HCT116 (cell line): Measurements from ENCODE around the gene PRPF40B. TPM values are rescaled to one million over a fixed set of nuclear protein-coding genes. Genes with fewer than 3 reads are reported as not detected.

ENCODE experiments used
- ATAC-seq: fragments of 200-7000 bp; cut with Tn5 transposase; 2 replicates; pipeline ENCODE4 v1.9.1; 2020; ENCODE audit warnings: mild to moderate bottlenecking, moderate library complexity
- BruUV-seq: library from RNA; stranded (reverse); fragments of 400-500 nt; replicated peaks from 2 replicates; lab custom pipeline; 2021; lab: Mats Ljungman, UMichigan
- CTCF ChIA-PET: fragments of 300-600 bp; sonication (Branson Sonifier 250); formaldehyde crosslinking; loops from one replicate; lab custom pipeline; 2021; ENCODE audit warnings: antibody characterized with exemption; lab: Charles Lee
- POLR2A ChIA-PET: fragments of 300-600, 350-600 bp; sonication (Branson Sonifier 250); formaldehyde crosslinking; loops from one replicate; lab custom pipeline; 2021; ENCODE audit warnings: antibody characterized with exemption; lab: Charles Lee
- RAD21 ChIA-PET, 2 experiments: fragments of 300-600 bp; sonication (Branson Sonifier 250); formaldehyde crosslinking; loops; one replicate each; lab custom pipeline; 2023; ENCODE audit warnings: low total read pairs in 2 of 2; ENCODE audit not compliant: uncharacterized antibody in 2 of 2, unreplicated experiment in 2 of 2, low non-redundant PET in 1 of 2; lab: Charles Lee
- DNase-seq: peaks from one replicate; pipeline ENCODE4 v3.0.0-alpha.2; 2010; ENCODE audit warnings: low read depth, low spot score
- H2AFZ ChIP-seq: fragments of 200-600 bp; shearing (Covaris generic), sonication (generic); 2 replicates; pipeline ENCODE4 v1.6.1; 2017; ENCODE audit warnings: low read depth, mixed run types, mixed read lengths, antibody characterized with exemption, low read length; ENCODE audit not compliant: poor library complexity, severe bottlenecking
- H3K27ac ChIP-seq: 2 replicates; pipeline ENCODE4 v1.5.1; 2012; ENCODE audit warnings: low read depth, low read length
- H3K27me3 ChIP-seq: fragments of 200-600 bp; sonication (generic); 2 replicates; pipeline ENCODE4 v1.6.1; 2016; ENCODE audit warnings: mixed run types, low read length, mixed read lengths; ENCODE audit not compliant: insufficient read depth
- H3K36me3 ChIP-seq, 2 experiments: fragments of 200-500 bp in 1 of 2; fragments of 200-600 bp in 1 of 2; sonication (Bioruptor generic) in 1 of 2; sonication (generic) in 1 of 2; 2 replicates each; pipeline versions ENCODE4 v1.5.1 to v1.6.1; 2014 to 2016; ENCODE audit warnings: low read length in 2 of 2, inconsistent platforms in 1 of 2, mixed read lengths in 1 of 2, mixed run types in 1 of 2; ENCODE audit not compliant: insufficient read depth in 2 of 2, control insufficient read depth in 1 of 2
- H3K4me1 ChIP-seq, 2 experiments: fragments of 200-600 bp in 1 of 2; sonication (generic) in 1 of 2; 2 replicates each; pipeline versions ENCODE4 v1.5.1 to v1.6.1; 2012 to 2017; ENCODE audit warnings: low read length in 2 of 2, inconsistent platforms in 1 of 2, mild to moderate bottlenecking in 1 of 2, mixed read lengths in 1 of 2, mixed run types in 1 of 2, moderate library complexity in 1 of 2; ENCODE audit not compliant: insufficient read depth in 2 of 2, control insufficient read depth in 1 of 2
- H3K4me2 ChIP-seq: fragments of 200-600 bp; sonication (generic); 2 replicates; pipeline ENCODE4 v1.6.1; 2017; ENCODE audit warnings: mixed run types, low read length, mixed read lengths
- H3K4me3 ChIP-seq, 2 experiments: fragments of 200-600 bp in 1 of 2; sonication (generic) in 1 of 2; replicated peaks in 1 of 2; 2 replicates each; pipeline ENCODE4 v1.5.1; 2011 to 2016; ENCODE audit warnings: low read length in 2 of 2, control low read depth in 1 of 2, low read depth in 1 of 2, mild to moderate bottlenecking in 1 of 2, mixed read lengths in 1 of 2, mixed run types in 1 of 2
- H3K79me2 ChIP-seq: fragments of 200-600 bp; sonication (generic); 2 replicates; pipeline ENCODE4 v1.6.1; 2017; ENCODE audit warnings: mild to moderate bottlenecking, mixed run types, low read length, moderate library complexity, mixed read lengths; ENCODE audit not compliant: insufficient read depth
- H3K9ac ChIP-seq: fragments of 200-600 bp; sonication (generic); 2 replicates; pipeline ENCODE4 v1.6.1; 2016; ENCODE audit warnings: low read length, mixed read lengths
- H3K9me2 ChIP-seq: fragments of 200-600 bp; sonication (generic), shearing (Covaris generic); 2 replicates; pipeline ENCODE4 v1.6.1; 2017; ENCODE audit warnings: mixed run types, mild to moderate bottlenecking, moderate library complexity; ENCODE audit not compliant: insufficient read depth
- H3K9me3 ChIP-seq, 2 experiments: fragments of 200-500 bp in 1 of 2; fragments of 200-600 bp in 1 of 2; sonication (Bioruptor generic) in 1 of 2; sonication (generic) in 1 of 2; 2 replicates each; pipeline ENCODE4 v1.6.1; 2014 to 2017; ENCODE audit warnings: low read length in 2 of 2, mixed read lengths in 2 of 2, inconsistent platforms in 1 of 2, low read depth in 1 of 2, mild to moderate bottlenecking in 1 of 2, mixed run types in 1 of 2, moderate library complexity in 1 of 2; ENCODE audit not compliant: control insufficient read depth in 1 of 2, insufficient read depth in 1 of 2
- H4K20me1 ChIP-seq: fragments of 200-600 bp; sonication (generic), shearing (Covaris generic); 2 replicates; pipeline ENCODE4 v1.6.1; 2017; ENCODE audit warnings: mixed run types, mild to moderate bottlenecking, moderate library complexity; ENCODE audit not compliant: insufficient read depth
- CBX3 ChIP-seq: IDR thresholded peaks from 2 replicates; pipeline ENCODE4 v1.6.1; 2012; ENCODE audit warnings: low read depth
- CTCF ChIP-seq, 3 experiments: fragments of 200-600 bp in 1 of 3; sonication (generic) in 1 of 3; IDR thresholded peaks in 2 of 3; conservative IDR thresholded peaks in 1 of 3; 2 replicates each; pipeline ENCODE4 v1.5.1; 2012 to 2017; ENCODE audit warnings: low read depth in 2 of 3, low read length in 2 of 3, antibody characterized with exemption in 1 of 3, borderline replicate concordance in 1 of 3, control low read depth in 1 of 3, mild to moderate bottlenecking in 1 of 3, mixed read lengths in 1 of 3, mixed run types in 1 of 3, moderate library complexity in 1 of 3; ENCODE audit not compliant: insufficient read depth in 1 of 3
- EGR1 ChIP-seq: IDR thresholded peaks from 2 replicates; pipeline ENCODE4 v1.6.1; 2012; ENCODE audit warnings: low read depth
- ELF1 ChIP-seq: IDR thresholded peaks from 2 replicates; pipeline ENCODE4 v1.6.1; 2012; ENCODE audit warnings: low read depth, borderline replicate concordance
- JUND ChIP-seq: IDR thresholded peaks from 2 replicates; pipeline ENCODE4 v1.6.1; 2012
- POLR2A ChIP-seq: IDR thresholded peaks from 2 replicates; pipeline ENCODE4 v1.7.0; 2011; ENCODE audit warnings: borderline replicate concordance; ENCODE audit not compliant: insufficient read depth, insufficient read length; ENCODE audit errors: extremely low read depth
- SP1 ChIP-seq: IDR thresholded peaks from 2 replicates; pipeline ENCODE4 v1.6.1; 2012; ENCODE audit warnings: low read depth
- SRF ChIP-seq: IDR thresholded peaks from 2 replicates; pipeline ENCODE4 v1.6.1; 2012; ENCODE audit warnings: low read depth
- YY1 ChIP-seq: IDR thresholded peaks from 2 replicates; pipeline ENCODE4 v1.6.1; 2011; ENCODE audit warnings: low read length, low read depth, moderate library complexity, mild to moderate bottlenecking; ENCODE audit not compliant: insufficient replicate concordance; ENCODE audit errors: extremely low read depth
- ZFX ChIP-seq: fragments of 450-650 bp; IDR thresholded peaks from 2 replicates; pipeline ENCODE4 v1.6.1; 2017
- intact Hi-C: fragments of 100-400 bp; cut with micrococcal nuclease; formaldehyde crosslinking; loops from 2 replicates; pipeline ENCODE4 v1.10.0; 2022
- total RNA-seq: library from RNA; stranded (reverse); gene quantifications from one replicate; pipeline ENCODE4 v1.2.1, GENCODE V29; 2021; ENCODE audit not compliant: unreplicated experiment

Gene PRPF40B
- total RNA-seq, 1 experiment from 2014 or later: 29.0 TPM

DNA sequence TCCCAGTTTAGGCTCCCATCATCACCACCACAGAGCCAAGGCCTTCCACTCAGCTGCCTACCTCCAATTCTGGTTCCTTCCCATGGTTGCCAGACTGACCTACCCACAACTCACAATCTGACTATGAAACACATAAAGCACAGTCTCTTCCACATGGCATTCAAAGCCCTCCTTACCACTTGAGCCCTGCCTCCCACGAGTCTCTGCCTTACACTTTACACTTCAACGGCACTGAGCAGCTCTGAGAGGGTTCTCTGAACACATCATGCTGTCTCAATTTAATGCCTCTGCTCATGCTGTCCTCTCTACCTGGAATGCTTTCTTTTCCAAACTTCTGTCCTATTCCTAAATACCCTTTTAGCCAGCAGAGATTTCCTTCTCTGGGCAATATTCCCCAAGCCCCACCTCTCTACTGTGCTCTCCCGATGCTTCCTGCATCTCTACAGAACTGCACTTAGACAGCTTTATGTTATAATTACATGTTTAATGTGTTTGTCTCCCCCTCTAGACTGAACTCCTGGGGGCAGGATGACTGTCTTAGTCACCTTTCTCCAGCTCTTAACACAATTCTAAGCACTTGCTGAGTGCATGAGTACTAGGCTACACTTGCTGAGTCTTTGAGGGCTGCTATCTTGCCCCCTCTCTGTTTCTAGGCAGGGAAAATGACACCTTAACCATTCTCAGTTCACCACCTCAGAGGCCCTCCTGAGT, 60.4 kb downstream of the PRPF40B start:
- no peak overlapping the region for H3K4me3 ChIP-seq
- no peaks in the 10 kb centered on the region for H3K9me2 ChIP-seq
- ChIA-PET POLR2A (interaction anchor here (0.6 kb wide), 1 partner anchor 21 kb away, joined by 3 read pairs; no protein-coding TSS in a partner anchor), RAD21 (no interaction called here), CTCF (no interaction called here)
- H3K9ac ChIP-seq: no peak overlapping the region
- H4K20me1 ChIP-seq: no peaks in the 10 kb centered on the region
- H3K36me3 ChIP-seq: no peaks in the 10 kb centered on the region
- H3K4me1 ChIP-seq: no peaks in the 10 kb centered on the region; a peak in 1 of 4 replicates
- BruUV-seq: no TSS peak
- DNase-seq (no peak), ATAC-seq (no peak)
- H2AFZ ChIP-seq: no peak overlapping the region
- H3K79me2 ChIP-seq: no peaks in the 10 kb centered on the region
- H3K9me3 ChIP-seq: no peaks in the 10 kb centered on the region
- no peak overlapping the region for H3K27ac ChIP-seq
- intact Hi-C loops: no loop called here
- no peak overlapping the region for H3K4me2 ChIP-seq
- TF ChIP-seq JUND: no peak
- no peak for TF ChIP-seq CBX3
- no peak for TF ChIP-seq SP1
- TF ChIP-seq SRF: no peak
- TF ChIP-seq YY1: no peak
- TF ChIP-seq ZFX: no peak
- TF ChIP-seq ELF1: no peak
- no peak for TF ChIP-seq POLR2A
- no peak for TF ChIP-seq CTCF (IDR thresholded peaks at IDR 0.05 in 2 of 3, conservative IDR thresholded peaks at IDR 0.05 in 1 of 3; ENCODE audit: borderline replicate concordance in 1 of 3, insufficient read depth in 1 of 3, low read depth in 2 of 3, low read length in 2 of 3)
- TF ChIP-seq EGR1: no peak
- H3K27me3 ChIP-seq: no peaks in the 10 kb centered on the region
